AG10803 (cell line): ENCODE data around the gene SPINK9.

ENCODE experiments used
- DNase-seq: peaks from one replicate; pipeline ENCODE4 v3.0.0; 2010; ENCODE audit warnings: low read depth
- H3K4me3 ChIP-seq: 2 replicates; pipeline ENCODE4 v1.5.1; 2011; ENCODE audit warnings: mild to moderate bottlenecking, low read length, control low read depth
- CTCF ChIP-seq: conservative IDR thresholded peaks from 2 replicates; pipeline ENCODE4 v1.5.1; 2011; ENCODE audit warnings: mild to moderate bottlenecking, low read length, control low read depth, inconsistent platforms

SPINK9 gene

GRCh38 chr5:148343046-148343407 is 7.7 kb downstream of the SPINK9 start:
- TF ChIP-seq CTCF = no peak
- DNase-seq = no peak
- H3K4me3 ChIP-seq = no peak overlapping the region

- no peak for TF ChIP-seq CTCF
- no peak overlapping the region for H3K4me3 ChIP-seq
- no peak for DNase-seq
These were observed 8.5 kb downstream of the SPINK9 start for GRCh38 chr5:148343603-148344487.

- no peak for TF ChIP-seq CTCF
- DNase-seq = no peak
- no peak overlapping the region for H3K4me3 ChIP-seq
These were observed 12.3 kb downstream of the SPINK9 start for GRCh38 chr5:148347706-148348105.

GRCh38 chr5:148352696-148353095 is 17.3 kb downstream of the SPINK9 start:
- H3K4me3 ChIP-seq = no peak overlapping the region
- no peak for TF ChIP-seq CTCF
- DNase-seq = no peak

- no peak for TF ChIP-seq CTCF
- DNase-seq = no peak
- H3K4me3 ChIP-seq = no peak overlapping the region
These were observed 18.3 kb downstream of the SPINK9 start for GRCh38 chr5:148353634-148354033.

- no peak overlapping the region for H3K4me3 ChIP-seq
- TF ChIP-seq CTCF = no peak
- DNase-seq = no peak
These were observed 29.0 kb downstream of the SPINK9 start for GRCh38 chr5:148364343-148364742.

- DNase-seq = no peak
- no peak for TF ChIP-seq CTCF
- no peak overlapping the region for H3K4me3 ChIP-seq
These were observed 32.9 kb downstream of the SPINK9 start for GRCh38 chr5:148368299-148368698.
